Epithelial cell of proximal tubule (primary cell): ENCODE measurements around the gene EYA2. TPM values are rescaled to one million over a fixed set of nuclear protein-coding genes. Genes with fewer than 3 reads are reported as not detected.

ENCODE experiments used
- DNase-seq: peaks from one replicate; pipeline ENCODE4 v3.0.0-alpha.2; 2011; ENCODE audit warnings: low read depth
- H3K4me3 ChIP-seq: 2 replicates; pipeline ENCODE4 v1.5.1; 2011; ENCODE audit warnings: low read depth, mild to moderate bottlenecking, low read length
- total RNA-seq: library from RNA; depleted of rRNA; stranded (reverse); fragments of >200 nt; gene quantifications from 2 replicates; pipeline ENCODE4 v1.2.3, GENCODE V29; 2015
- TF ChIP-seq, protein P1 (sequence below): conservative IDR thresholded peaks from 2 replicates; pipeline ENCODE4 v1.5.1; 2012; ENCODE audit warnings: low read depth, mild to moderate bottlenecking, low read length

EYA2 gene
- total RNA-seq, 1 donor from 2014 or later = not detected

DNA sequence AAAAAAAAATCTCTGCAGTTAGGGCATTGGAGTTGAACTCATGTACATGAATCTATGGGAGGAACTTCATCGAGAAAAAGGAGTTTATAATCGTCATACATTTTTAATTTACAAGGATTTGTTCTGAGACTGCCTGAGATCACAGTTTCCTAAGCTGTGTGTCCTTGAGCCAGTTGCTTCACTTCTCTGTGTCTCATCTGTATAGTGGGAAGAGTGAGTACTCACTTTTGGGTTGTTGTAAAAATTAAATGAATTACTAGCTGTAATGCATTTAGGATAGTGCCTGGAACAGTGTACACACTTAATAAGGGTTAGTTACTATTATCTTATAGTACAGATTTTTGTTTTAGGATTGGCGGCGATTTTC, 42.5 kb downstream of the EYA2 start:
- no peak for DNase-seq
- TF ChIP-seq, protein P1, sequence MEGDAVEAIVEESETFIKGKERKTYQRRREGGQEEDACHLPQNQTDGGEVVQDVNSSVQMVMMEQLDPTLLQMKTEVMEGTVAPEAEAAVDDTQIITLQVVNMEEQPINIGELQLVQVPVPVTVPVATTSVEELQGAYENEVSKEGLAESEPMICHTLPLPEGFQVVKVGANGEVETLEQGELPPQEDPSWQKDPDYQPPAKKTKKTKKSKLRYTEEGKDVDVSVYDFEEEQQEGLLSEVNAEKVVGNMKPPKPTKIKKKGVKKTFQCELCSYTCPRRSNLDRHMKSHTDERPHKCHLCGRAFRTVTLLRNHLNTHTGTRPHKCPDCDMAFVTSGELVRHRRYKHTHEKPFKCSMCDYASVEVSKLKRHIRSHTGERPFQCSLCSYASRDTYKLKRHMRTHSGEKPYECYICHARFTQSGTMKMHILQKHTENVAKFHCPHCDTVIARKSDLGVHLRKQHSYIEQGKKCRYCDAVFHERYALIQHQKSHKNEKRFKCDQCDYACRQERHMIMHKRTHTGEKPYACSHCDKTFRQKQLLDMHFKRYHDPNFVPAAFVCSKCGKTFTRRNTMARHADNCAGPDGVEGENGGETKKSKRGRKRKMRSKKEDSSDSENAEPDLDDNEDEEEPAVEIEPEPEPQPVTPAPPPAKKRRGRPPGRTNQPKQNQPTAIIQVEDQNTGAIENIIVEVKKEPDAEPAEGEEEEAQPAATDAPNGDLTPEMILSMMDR = no peak
- no peak overlapping the region for H3K4me3 ChIP-seq

DNA sequence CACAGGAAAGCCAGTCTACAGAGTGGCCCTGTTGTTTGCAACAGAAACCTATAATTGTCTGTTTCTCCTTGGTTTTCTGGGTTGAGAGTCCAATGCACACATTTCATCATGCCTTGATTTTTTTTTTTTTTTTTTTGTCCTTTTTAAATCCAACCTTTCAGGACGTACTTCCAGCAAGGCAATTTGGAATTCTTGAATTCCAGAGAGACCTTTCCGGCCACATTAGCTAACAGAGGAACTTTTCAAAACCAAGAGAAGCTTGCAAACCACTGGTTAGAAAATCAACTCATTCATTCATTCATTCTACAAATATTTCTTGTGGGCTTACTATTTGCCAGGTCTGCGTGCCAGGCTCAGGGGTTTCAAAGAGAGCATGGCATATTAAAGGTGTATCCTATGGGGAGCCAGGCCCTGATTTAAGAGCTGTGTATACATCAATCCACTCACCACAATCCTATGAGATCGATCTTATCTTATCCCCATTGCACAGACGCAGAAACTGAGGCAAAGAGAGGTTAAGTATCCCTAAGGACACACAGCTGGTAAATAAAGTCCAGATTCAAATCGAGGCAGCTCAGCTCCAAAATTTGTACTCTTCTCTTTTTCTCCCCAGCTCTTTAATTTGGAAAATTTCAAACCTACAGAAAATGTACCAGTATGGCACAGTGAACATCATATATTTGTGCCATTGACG, 43.0 kb downstream of the EYA2 start:
- no peak for DNase-seq
- H3K4me3 ChIP-seq = no peak overlapping the region
- TF ChIP-seq, protein P1 = no peak

DNA sequence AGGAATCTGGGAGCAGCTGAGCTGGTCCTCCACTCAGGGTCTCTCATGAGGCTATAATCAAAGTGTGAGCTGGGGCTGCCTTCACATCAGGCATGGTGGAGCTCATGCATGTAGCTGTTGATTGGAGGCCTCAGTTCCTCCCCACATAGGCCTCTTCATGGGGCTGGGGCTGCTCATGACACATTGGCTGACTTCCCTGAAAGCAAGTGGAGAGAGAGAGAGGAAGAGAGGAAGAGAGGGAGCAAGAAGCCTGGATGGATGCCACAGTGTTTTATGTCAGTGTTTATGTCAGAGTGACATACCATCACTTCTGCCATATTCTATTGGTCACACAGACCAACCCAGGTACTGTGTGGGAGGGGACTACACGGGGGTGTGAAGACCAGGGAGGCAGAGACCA, 43.8 kb downstream of the EYA2 start:
- TF ChIP-seq, protein P1 = no peak
- H3K4me3 ChIP-seq = no peak overlapping the region
- no peak for DNase-seq

DNA sequence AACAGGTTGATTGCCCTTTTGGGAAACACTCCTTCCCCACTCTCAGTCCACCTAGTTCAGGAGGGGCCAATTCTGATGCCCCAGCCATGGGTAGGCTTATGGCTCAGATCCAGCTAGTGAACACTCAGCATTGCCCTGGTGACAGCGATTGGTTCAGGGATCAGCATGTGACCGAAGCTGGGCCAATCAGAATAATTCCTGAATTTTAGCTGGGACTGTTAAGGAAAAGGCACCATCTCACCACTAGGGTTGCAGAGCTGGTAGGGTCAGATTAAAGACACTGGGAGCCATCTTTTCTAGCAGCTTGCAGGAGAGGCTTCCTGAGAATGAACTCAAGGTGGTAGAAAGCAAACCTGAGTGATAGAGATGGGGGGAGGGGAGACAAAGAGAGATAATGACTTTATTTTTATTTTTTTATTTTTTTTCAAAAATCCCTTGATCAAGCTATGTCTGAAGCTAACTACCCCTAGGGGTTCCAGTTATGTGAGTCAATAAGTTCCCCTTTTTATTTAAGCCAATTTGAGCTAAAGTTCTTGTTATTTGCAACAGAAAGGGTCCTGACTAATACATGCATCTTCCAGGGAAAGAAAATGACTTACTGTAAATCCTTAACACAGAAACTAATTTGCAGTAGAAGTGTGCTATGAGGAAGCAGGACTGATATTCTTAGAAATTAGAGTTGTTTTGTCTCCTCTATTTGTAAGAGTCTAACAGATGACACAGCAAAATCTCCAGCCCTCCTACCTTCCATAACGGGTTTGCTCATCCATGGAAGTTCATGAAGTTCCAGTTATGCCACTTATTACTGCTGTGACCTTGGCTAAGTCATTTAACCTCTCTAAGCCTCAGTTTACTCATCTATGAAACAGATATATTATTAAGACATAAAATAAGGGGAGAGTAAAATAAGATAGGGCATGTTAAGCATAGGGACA, 44.7 kb downstream of the EYA2 start:
- no peak overlapping the region for H3K4me3 ChIP-seq
- DNase-seq = no peak
- TF ChIP-seq, protein P1 = peak; percentile 35

DNA sequence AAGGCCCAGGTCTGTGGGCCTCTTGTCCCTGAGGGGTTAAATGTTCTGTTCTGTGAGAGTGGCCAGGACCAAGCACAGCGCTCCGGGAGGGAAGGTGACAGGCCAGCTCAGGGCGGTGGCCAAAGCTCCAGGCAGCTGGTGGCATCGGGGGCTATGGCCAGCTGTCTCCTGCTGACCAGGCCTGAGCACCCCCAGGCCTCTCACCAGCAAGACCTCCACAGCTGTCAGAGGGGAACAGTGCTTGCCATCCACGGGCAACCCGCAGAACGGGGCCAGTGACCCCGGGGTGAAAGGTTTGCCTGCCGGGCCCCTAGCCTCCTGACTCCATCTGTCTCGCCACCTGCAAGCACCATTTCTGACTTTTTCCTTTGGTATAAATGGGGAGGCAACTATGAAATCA, 46.0 kb downstream of the EYA2 start:
- H3K4me3 ChIP-seq = no peak overlapping the region
- TF ChIP-seq, protein P1 = no peak
- no peak for DNase-seq

DNA sequence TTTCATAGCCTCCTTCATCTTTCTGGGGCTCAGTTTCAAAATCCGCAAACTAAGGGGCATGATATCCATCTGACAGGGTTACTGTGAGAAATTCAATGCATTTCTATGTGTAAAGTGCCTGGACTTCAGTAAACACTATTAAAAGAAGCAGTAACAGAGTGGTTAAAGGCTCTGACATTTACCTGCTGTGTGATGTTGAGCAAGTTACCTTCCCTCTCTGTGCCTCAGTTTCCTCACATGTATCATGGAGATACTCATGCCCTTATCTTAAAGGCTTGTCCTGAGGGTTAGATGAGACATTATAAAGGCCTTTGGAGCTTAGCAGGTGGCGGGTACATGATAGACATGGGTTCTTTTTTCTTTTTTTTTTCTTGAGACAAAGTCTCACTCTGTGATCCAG, 46.8 kb downstream of the EYA2 start:
- no peak overlapping the region for H3K4me3 ChIP-seq
- no peak for DNase-seq
- TF ChIP-seq, protein P1 = no peak
